Measurements from ENCODE around the gene CSTF2T.

Gene CSTF2T

GRCh38 chr10:51733057-51733456, 33.7 kb upstream of the CSTF2T start:
- no peak for TF ChIP-seq CTCF (conservative IDR thresholded peaks at IDR 0.05)
- no peak overlapping the region for H3K27ac ChIP-seq

- TF ChIP-seq CTCF (conservative IDR thresholded peaks at IDR 0.05): no peak
- no peak overlapping the region for H3K27ac ChIP-seq
These were observed 30.6 kb upstream of the CSTF2T start for GRCh38 chr10:51729822-51730555.

DNA sequence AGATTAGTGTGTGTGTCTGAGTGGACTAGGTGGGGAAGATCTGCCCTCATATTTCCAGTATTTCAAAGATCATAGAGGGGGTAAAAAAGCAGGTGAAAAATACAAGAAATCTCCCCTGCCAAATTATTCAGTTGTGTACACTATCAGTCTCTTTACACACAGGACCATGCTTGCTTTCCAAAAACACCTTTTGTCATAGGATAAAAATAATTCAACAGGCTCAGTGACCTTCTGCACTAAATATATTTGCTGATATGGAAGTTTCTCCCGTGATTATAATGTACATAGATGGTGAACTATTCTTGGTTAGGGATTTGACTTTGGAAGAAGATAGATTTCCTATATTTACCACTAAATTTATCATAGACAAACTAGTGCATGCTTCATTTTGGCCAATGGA, 24.6 kb upstream of the CSTF2T start:
- H3K27ac ChIP-seq: no peak overlapping the region
- no peak for TF ChIP-seq CTCF (conservative IDR thresholded peaks at IDR 0.05)

DNA sequence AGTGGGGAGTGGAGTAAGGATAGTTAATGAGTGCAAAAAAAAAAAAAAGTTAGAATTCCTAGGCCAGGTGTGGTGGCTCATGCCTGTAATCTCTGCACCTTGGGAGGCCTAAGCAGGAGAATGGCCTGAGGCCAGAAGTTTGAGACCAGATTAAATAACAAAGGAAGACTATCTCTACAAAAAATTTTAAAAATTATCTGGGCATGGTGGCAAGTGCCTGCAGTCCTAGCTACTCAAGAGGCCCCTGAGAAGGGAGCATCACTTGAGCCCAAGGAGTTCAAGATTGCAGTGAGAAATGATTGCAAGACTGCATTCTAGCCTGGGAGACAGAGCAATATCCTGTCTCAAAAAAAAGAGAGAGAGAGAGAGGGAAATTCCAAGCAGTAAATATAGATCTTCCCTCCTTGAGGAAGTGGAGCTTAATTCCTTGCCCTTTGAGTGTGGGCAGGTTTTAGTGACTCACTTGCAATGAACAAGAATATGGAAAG, 19.5 kb upstream of the CSTF2T start:
- no peak overlapping the region for H3K27ac ChIP-seq
- no peak for TF ChIP-seq CTCF (conservative IDR thresholded peaks at IDR 0.05)

GRCh38 chr10:51716981-51717380, 17.6 kb upstream of the CSTF2T start:
- TF ChIP-seq CTCF (conservative IDR thresholded peaks at IDR 0.05): no peak
- no peak overlapping the region for H3K27ac ChIP-seq

DNA sequence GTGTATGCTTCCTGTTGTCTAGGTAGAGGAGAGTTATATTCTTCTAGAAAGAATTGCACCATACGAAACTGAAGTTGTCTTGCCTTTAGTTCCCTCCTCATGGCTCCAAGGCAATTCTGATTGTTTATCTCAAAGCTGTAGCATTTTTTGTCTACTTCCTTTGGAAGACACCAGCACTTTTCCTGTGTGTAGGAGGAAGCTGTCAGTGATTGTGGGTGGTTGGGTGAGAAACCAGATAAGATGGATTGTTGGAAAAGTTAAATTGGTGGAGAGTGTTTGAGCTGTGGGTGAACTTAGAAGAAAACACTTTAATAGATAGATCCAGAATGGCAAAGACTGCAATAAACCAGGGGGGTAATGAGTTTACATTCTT, 12.1 kb upstream of the CSTF2T start:
- H3K27ac ChIP-seq: no peak overlapping the region
- no peak for TF ChIP-seq CTCF (conservative IDR thresholded peaks at IDR 0.05)

DNA sequence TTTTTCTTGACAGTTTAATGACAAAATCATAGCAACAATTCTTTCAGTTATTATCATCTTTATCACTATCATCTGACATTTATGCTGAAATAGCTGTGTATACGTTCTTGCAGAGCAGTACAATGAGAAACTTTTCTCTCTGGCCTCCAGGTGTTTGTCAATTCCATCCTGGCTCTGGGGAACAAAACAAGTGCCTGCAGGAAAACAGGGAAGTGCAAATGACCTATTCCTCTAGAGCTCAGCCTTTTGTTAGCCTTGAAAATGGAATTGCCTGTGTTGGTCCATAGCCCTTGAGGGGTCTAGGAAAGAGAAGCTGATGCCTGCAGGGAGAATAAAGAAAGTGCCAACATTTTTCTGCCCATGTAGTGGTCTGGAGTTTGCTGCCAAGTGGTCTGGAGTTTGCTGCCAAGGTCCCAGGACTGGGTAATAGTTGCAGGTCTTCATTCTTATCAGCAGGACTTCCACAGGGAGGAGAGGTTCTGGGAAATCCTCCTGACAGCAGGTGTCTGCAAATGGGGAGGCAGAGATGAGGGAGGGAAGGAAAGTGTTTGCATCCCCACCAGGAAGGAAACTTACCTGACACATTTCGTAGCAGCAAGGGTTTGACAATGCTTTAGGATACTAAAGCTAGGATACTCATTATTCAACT, 10.1 kb upstream of the CSTF2T start:
- TF ChIP-seq CTCF (conservative IDR thresholded peaks at IDR 0.05): no peak

More for the DNA sequence above, 10.1 kb upstream of the CSTF2T start:
- H3K27ac ChIP-seq: no peak overlapping the region
